SW480 (cell line): ENCODE data around the gene MFRP.
A peak's percentile ranks its signal among the peaks of the same experiment; 100 is the strongest.

Experiments
- DNase-seq: peaks from one replicate; pipeline ENCODE4 v3.0.0-alpha.2; 2016; ENCODE audit warnings: low spot score

Gene MFRP

DNA sequence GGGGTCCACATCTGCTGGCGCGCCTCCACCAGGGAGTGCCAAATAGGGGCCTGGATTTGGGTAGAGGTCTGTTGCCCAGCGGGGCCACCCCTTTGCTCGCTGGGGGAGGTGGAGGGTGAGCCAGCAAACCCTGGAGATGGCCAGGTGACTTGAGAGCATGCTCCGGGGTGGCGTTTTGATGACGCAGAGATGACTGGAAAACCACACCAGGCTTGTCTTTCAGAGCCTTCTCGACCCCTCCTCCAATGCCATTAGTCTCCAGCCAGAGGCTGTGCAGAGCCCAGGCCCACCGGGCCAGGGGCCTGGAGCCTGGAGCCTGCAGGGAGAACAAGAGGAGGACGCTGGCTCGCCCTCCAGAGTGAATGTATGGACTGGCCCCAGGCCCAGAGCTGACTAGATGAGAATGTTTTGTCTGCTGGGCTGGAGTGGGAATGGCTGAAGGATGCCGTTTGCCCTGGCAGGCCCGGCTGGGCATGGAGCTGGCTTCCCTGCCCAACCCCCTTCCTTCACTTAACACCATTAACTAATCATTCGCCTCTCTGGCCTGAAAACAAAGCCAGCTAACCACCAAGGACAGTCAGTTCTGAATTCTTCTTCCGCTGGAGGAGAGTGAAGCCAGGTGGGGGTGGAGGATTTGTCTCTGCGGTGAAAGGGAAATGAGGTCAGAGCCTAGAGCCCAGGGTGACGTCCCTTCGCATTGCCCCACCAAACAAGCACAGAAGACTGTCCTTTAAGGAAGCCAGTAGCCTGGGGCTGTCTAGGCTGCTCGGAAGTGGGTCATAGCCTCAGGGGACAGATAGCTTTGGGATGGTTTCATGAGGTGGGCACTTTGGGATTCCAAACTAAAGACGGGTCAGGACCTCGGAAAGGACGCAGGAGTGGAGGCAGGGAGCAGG is 28.0 kb downstream of the MFRP start:
- DNase-seq = no peak

DNA sequence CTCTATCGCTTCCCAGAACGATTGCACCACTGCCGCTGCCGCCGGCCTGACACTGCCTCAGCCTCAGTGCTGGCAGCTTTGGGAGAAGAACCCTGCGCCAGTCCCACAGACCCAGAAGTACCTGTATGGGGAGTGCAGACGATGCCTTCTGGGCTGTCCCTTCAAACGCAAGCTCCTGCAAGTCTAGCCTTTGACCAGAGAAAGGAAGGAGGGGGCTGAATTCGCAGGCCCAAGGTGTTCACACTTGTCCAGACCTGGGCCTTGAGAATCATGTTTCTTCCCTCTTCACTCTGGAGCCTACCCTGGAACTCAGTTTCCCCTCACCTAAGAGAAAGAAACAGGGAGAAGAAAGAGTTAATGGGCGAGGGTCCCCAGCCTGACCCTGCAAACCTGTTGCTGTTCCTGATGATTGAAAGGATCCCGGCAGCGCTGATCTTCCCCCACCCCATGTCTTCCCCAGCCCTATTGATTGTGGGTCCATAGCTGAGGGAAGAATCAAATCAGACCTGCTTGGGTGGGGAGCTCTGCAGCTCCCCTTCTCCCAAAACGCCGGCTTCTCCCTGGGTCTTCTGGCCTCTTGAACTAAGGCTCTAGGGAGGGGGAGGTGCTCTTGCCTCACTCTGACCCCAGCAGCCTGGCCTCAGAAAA is 28.8 kb downstream of the MFRP start:
- no peak for DNase-seq

DNA sequence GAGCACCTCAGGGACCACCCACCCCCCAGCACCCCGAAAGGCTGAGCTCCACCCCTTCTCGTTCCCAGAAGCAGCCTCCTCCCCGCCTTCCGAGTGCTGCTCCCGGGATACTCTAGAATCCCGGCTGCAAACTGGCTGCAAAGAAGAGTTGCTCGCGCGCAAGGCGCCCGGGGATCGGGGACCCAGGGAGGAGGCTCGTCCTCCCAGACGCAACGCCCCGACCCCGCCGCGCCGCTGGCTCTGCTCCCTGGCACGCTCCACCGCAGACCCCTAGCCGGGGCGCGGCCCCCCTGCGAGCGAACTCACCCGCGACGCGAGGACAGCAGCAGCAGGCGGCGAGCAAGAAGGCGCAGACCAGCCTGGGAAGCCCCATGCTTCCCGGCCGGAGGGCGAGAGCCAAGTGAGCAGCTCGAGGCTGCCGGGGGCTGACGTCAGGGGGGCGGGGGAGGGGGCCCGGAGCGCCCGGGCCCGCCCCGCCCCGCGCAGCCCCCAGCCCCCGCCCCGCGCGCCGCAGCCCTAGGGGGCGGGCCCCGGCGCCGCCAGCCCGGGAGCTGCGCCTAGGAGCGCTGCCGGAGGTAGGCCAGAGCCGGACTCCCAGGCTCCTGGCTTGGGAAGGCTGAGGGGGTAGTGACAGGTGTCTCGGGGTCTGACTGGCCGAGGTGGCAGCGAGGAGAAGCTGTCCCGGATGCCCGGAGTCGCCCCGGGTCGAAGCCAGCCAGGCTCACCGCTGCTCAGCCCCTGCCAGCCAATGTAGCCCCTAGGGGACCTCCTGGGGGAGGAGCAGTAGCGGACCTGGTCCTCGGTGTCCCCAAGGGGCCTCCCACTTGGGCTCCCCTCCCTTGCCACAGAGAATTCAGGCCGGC is 29.5 kb downstream of the MFRP start, which contains the start of gene MCAM:
Gene MCAM, minus strand, starts transcription at position 402 of the 863 bp plus-strand sequence. Its CDS starts 29 bp downstream, at position 373.
- peak; percentile 31 for DNase-seq

DNA sequence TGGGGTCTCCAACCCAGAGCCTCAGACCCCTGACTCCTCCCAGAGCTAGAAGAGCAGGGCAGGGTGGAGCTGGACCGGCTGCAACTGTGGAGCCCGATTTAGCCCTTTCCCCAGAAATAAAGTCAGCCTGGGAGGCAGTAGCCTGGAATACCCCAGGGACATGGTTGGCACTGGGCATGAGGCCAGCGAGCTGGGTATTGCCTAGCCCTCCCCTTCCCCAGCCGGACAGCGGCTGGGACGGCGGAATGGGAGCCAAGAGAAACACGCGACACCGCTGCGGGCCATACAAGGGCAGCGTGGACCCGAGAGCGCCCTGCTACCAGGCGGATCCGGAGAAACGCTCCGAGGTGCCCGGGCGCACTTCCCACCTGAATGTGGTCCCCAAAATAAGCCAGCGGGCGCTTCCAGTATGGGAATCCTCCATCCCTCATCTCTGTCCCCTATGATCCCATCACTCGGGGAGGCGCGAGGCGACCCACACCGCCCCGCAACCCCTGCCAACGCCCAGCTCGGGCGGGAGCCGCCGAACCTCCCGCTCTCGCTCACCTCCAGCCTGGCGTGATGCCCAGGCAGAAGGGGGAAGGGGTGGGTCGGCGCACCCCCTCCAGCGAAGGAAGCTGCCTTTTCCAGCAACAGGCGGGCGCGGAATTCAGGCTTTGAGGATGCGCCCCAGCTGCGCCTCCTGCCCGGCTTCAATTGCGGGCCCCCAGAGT is 30.3 kb downstream of the MFRP start:
- peak; percentile 43 for DNase-seq

DNA sequence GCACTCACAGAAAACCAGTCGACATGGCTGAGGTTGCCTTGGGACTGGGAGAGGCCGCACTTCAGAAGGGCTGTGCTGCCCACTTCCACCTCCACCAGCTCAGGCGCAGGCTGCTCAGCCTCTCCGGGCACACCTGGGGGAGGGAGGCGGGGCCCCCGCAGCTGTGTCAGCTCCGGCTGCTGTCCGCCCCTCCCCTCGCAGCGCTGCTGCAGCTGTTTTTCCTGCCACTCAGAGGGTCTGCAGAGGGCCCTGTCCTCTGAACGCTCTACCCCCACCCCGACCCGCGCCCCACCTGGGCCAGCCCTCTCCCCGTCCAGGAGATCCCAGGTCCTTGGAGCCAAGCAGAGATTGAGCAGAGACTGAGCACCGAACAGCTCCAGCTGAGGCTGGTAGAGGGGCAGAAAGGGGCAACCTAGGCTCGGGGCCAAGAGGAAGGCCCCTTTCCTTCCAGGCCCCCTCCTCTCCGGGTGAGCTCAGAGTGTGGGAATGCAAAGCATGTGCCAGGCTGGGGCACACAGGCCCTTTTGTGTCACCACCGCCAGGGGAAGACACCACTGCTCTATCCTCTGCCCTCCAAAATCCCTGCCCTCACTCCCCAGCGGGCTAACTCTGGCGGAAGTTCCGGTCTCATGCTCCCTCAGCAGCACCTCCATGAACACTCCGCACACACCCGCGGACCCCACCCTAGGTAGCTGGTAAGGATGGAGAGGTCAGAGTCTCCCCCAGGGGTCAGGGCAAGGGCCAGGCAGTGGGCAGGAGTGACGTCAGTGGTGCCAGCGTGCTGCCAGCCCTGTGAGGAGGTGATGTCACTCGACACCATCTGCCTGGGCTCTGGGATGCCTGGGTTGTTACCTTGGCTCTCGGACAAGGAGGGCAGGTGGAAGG is 31.1 kb downstream of the MFRP start:
- peak; percentile 87 for DNase-seq

DNA sequence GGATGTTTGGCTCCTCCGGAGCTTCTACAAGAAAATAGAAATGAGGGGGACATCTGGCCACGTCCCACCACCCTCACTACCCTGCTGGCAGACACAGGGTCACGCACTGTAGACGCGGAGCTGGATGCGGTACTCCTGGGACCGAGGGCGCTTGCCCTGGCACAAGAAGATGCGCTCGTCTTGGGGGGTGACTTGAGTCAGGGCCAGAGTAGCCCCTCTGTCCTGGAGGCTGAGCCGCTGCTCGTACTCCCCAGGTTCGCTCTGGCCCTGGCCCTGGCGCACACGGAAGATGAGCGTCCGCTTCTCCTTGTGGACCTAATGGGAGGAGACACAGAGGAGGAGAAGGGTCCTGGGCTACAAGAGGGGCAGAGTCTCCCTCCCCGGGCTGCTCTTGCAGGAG is 31.8 kb downstream of the MFRP start:
- DNase-seq = no peak

DNA sequence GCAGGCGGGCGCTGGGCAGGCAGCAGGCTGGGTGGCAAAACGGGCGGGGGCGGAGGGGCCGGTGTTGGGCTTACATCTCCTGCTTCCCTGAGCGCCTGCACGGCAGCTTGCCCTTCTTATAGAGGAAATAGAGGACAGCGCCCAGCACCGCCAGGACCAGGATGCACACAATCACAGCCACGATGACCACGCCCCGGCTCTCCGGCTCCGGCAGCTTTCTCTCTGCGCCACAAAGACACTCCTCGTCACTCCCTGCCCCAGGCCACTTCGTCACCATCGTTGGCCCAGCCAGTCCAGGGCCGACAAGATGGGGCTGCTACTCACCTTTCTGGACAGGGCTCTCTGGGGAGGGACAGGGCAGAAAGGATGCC is 35.8 kb downstream of the MFRP start:
- no peak for DNase-seq

DNA sequence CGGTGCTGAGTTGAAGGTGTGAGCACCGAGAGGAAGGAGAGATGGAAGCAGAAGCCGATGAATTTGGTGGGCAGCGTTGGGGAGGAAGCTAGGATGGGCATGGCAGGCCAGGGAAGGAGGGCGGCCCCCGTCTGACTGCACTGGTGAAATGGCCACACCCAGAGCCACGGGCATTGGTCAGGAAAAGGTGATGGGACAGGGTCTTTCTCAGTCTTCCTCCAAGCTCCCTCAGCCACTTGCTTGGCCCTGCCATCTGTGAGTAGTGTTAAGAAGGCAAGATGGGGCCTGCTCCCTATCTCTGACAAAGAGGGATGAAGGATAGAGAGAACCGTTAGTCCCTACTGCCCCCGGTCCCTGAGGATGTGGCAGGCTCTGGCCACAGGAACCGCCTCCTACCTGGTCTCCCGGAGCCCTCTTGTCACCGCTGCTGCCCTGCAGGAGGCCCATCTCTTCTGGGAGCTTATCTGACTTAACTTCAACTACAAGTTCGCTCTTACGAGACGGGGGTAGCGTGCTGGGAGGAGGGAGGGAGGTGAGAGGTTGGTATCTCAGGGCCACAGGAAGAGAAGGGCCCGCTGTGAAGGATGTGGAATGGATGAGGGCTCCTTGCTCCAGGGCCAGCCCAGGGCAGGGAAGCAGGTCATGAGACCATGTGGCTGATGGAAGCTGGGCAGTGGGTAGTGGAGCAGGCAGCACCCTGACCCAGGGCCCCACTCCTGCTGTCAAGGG is 36.4 kb downstream of the MFRP start:
- no peak for DNase-seq

DNA sequence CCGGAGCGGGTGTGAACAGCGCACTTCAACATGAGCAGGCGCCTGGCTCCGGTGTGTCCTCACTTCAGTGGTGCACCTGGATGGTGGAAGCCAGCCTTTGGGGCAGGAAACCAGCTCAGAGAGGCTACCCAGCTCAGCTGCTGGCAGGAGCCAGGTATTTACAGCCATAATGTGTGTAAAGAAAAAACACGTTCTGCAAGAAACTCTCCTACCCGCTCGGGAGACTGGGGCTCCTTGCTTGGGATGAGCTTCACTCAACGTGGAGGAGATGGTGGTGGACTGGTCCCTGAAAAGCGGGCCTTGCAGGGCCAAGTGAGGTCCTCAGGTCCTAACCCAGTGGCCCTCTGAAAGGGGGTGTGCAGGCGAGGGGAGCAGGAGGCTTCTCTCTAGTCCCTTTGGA is 37.1 kb downstream of the MFRP start:
- no peak for DNase-seq

DNA sequence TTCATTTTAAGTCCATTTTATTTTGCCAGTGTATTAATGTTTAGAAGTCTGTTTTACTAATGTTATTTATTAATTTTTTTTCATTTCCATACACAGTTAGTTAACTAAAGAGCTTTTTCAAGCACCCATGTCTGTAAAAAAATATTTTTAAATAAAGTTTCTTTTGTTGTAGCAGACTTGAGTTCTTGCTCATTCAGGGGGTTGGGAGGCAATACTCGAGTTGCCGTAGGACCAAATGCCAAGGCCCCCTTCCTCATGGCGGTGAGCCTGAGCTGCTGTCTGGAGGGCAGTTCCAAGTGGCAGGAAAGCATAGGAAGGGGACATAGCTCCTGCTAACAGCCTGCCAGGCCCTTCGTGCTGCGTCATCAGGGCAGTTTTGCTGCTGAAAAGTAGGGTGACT is 38.5 kb downstream of the MFRP start:
- DNase-seq = no peak

DNA sequence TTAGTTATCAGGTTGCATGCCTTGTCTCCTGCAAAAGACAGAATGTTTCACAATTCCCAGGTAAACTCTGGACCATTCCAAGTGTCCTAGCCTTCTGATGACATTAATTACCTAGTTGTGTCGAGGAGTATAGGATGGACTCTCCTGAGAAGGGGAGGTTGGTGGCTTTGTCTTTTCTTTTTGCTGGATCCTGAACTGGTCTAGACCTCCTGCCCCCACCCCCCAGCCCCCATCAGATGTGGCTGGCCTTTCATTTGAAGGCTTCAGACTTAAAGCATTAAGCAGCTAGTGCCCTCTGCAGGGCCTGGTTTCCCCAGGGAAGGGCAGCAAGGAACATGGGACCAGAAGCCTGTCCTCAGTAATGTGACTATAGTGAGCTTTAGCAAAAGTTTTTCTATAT is 39.3 kb downstream of the MFRP start:
- DNase-seq = no peak

DNA sequence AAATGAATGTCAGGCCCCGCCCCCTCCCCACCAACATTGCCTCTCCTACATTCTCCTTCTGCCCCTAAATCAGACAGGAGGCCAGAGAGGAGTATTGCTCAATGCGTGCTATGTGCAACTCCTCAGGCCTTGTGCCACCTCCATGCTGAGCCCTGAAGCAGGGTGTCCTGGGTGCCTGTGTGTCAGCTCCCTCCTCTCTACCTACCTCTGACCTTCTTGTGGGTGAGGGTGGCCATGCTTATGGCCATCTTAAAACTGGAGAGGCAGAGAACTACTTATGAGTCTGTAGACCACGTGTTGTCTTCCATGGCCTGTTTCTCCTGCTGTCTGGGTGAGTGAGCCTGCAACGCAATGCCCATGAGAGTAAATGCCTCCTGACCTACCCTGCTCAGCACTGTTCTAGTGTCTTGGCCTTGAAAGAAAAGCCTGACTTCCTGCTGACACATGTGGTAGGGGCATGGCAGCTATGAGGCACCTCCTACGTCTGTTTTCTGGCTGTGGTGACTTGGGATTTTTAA is 40.1 kb downstream of the MFRP start:
- no peak for DNase-seq

DNA sequence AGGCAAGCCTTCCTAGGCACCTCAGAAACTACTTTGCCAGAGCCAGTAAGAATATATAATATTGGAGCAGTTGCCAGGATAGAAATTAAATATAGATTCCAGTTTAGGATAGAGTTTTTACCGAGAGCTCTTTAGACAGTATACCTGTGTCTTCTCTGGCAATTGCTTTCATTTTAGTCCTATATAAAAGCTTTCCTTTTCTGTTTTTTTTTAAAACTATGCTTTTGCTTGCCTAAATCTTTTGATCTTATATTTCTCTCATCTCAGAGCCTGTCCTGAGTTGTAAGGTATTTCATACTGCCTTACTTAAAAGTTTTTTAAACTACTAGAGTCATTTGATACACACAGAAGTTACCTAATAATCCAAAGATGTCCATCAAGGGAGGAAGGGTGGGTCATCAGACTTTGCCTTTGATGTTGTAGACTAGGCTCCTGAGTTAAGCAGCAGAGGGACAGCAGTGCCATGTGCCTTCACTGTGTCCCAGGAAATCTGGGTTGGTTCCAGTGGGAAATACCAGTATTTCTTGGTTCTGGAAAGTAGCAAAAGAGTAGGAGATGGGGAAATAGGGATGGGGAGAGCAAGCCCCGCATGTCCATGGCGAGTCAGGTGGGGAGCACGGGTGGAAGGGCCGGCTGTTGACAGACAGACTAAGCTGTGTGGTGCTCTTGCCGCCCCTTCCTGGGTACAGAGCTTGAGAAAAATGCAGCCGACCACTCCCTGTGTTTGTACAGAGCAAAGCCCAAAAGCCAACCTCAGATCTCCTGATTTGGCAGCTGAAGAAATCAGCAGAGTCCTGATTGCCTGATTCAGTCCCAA is 40.7 kb downstream of the MFRP start:
- no peak for DNase-seq

DNA sequence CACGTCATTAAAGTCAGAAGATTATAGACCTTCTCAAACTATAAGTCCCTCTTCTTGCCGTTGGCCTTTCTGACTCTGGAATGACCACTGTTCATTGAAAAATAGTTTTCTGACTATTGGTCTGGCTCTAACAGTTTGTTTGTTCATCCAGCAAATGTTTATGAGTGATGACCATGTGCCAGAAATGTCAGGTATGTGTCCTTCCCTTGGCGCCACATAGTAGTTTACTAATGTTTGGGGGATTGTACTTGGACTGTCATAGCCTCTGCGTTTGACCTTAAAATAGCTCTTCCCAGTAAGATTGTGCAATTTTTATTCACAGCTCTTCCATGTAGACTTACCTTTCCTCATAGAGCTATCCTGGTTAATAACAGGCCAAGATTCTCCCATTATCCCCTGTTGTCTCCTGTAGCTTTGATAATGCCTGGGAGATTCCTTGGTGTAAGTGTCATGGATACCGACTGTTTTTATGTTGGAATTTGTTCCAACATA is 43.2 kb downstream of the MFRP start:
- DNase-seq = no peak

DNA sequence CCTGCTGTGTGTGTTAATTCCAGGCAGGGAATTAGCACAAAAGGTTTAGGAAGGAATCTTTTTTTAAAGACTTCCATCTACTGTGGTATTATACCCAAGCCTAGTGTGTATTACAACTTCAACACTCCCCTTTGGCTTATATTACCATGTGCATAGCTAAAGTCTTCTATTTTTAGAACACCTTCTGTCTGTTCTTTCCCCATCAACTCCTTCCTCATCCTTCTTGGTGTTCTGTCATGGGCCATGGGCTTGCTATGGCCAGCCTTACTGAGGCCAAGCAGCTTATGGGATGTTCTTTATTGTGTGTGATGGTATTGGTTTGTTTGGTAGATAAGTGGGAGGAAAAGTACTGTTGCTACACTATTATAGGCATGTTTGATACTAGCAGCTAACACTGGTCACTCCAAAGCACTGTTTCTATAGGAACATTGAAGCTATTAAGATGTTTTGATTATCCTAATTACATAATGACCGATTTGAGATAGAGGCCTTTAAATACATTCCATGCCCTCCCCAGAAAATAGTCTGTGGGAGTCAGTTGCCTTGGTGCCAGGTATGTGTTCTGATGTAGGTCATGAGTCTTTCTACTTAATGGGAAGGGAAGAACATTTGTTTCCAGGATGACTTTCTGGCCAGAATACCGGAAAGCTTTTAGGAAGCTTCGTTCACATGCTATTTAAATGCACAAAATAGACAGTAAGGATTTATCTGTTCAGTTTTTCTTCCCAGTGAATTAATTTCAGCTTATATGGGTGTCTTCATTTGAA is 46.1 kb downstream of the MFRP start:
- no peak for DNase-seq

DNA sequence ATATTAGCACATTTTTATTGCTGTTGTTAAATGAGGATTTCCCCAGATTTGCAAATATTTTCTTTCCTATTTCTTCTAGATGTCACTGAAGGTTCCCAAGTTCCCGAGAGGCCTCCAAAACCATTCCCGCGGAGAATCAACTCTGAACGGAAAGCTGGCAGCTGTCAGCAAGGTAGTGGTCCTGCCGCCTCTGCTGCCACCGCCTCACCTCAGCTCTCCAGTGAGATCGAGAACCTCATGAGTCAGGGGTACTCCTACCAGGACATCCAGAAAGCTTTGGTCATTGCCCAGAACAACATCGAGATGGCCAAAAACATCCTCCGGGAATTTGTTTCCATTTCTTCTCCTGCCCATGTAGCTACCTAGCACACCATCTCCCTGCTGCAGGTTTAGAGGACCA is 47.1 kb downstream of the MFRP start:
- no peak for DNase-seq

DNA sequence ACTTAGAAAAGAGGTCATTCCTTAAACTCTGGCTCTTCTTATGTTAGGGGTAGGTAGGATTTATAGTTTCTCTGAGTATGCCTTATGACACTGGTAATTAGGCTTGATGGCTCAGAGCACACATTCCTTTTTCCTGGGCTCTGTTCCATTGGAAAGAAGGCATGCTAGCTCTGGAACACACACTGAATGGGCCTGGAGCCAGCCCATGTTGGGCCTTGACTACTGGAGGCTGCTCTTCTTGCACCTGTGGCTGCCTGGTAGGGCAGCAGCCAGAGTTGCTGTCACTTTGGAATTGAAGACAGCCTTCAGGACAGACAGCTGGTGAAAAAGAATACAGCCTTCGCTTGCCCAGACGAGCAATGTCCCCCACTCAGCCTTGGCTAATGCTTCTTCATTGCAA is 47.8 kb downstream of the MFRP start:
- no peak for DNase-seq

DNA sequence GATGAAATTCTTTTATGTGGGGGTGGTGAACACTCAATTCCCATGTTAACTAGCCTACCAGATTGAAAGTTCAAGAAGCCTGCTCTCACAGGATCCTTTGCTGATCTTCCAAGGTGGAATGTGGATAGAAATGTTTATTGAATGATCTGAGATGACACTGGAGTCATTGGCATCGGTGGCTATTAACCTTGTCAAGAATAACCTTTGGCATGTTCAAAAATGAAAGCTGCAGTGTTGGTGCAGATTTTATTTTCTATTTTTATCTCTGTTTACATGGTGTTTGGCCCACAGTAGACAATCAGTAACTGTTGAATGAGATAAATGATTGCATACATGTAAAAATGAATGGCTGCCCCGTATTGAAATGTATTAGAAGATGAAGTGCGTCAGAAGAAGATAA is 48.6 kb downstream of the MFRP start:
- DNase-seq = no peak
